HFFc6 (cell line): ENCODE data around the gene INPP4B. TPM values are rescaled to one million over a fixed set of nuclear protein-coding genes. Genes with fewer than 3 reads are reported as not detected.

Source experiments
- DNase-seq: peaks from one replicate; pipeline ENCODE4 v3.0.0-alpha.2; 2018
- H3K27ac Mint-ChIP-seq: 2 replicates; pipeline ENCODE4 v1.8.0; 2020; ENCODE audit warnings: mild to moderate bottlenecking, mixed read lengths
- H3K27me3 Mint-ChIP-seq: 2 replicates; pipeline ENCODE4 v1.8.0; 2021; ENCODE audit warnings: mild to moderate bottlenecking, moderate library complexity, mixed read lengths; ENCODE audit not compliant: insufficient read depth
- H3K36me3 Mint-ChIP-seq: 2 replicates; pipeline ENCODE4 v1.8.0; 2021; ENCODE audit warnings: low read depth, mixed read lengths
- H3K4me1 Mint-ChIP-seq: 2 replicates; pipeline ENCODE4 v1.8.0; 2020; ENCODE audit warnings: low read depth, mixed read lengths
- H3K4me3 Mint-ChIP-seq: 2 replicates; pipeline ENCODE4 v1.8.0; 2020; ENCODE audit warnings: mild to moderate bottlenecking, moderate library complexity, mixed read lengths
- H3K9me3 Mint-ChIP-seq: 2 replicates; pipeline ENCODE4 v1.8.0; 2020; ENCODE audit warnings: mild to moderate bottlenecking, mixed read lengths
- CTCF ChIP-seq: fragments of 200-600 bp; sonication (generic); IDR thresholded peaks from 2 replicates; pipeline ENCODE4 v1.5.0; 2021; ENCODE audit warnings: antibody characterized with exemption, mild to moderate bottlenecking
- total RNA-seq, 6 experiments: library from RNA; stranded (reverse); fragmentation: NEBNext Ultra II Directional; extraction: Animal tissue kit (Norgen Biotek cat#: 25700); gene quantifications; 2 replicates in 1 of 6; 3 replicates in 5 of 6; pipeline ENCODE4 v1.2.3, GENCODE V29; 2021

Gene INPP4B
- total RNA-seq, 6 experiments from 2014 or later, result 36.1 to 48.9 (median 40.1) TPM

DNA sequence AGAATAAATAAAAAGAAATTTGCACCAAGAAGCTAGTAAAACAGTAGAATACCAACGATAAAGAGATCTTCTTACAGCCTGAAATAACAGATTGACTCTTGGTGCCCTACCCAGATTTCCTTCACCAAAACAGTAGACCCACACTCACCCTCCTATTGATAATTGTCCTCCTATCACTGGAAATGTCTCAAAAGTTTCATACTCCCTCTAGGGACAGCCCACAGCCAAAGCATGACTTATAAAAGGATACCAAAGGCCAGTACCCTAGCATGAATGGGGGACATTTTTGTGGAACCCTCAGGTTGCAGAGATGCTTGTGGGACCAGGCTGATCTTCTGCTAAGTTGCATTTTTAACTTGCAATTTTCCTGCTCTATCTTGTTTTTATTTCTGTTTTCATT is 104.1 kb downstream of the INPP4B start:
- no peaks in the 10 kb centered on the region for H3K27me3 Mint-ChIP-seq
- H3K9me3 Mint-ChIP-seq, result peaks cover 5% of the 10 kb centered on the region
- no peak overlapping the region for H3K4me3 Mint-ChIP-seq
- peak; percentile 40 for TF ChIP-seq CTCF
- peaks cover 36% of the 10 kb centered on the region for H3K4me1 Mint-ChIP-seq
- H3K36me3 Mint-ChIP-seq, result peaks cover 16% of the 10 kb centered on the region
- no peak overlapping the region; the same call in 1 of the 2 replicates for H3K27ac Mint-ChIP-seq
- DNase-seq, result no peak

- H3K36me3 Mint-ChIP-seq, result no peaks in the 10 kb centered on the region
- H3K4me1 Mint-ChIP-seq, result peaks cover 6% of the 10 kb centered on the region; the same call in 1 of the 2 replicates
- H3K27ac Mint-ChIP-seq, result no peak overlapping the region; the same call in 1 of the 2 replicates
- no peaks in the 10 kb centered on the region for H3K27me3 Mint-ChIP-seq
- no peak for DNase-seq
- no peak overlapping the region for H3K4me3 Mint-ChIP-seq
- no peaks in the 10 kb centered on the region for H3K9me3 Mint-ChIP-seq
- no peak for TF ChIP-seq CTCF
Measured at GRCh38 chr4:142728233-142728632, 117.9 kb downstream of the INPP4B start.

DNA sequence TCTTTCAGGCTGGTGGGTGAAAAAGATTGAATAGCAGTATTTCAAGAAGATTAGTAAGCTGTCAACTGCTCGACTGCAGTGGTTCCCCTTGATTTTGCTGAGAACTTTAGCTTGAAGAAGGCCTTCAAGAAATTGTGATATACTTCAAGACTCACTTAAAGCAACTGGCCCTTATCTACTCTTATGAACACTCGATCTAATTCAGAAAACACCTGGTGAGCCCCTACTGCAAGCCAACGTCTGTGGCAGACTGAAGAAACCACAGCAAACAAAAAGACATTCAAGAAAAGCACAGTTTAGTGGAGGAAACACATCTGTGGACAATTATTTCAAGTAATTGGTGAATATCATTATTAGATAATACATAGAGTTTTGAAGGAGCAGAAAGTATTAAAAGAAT is 119.0 kb downstream of the INPP4B start:
- no peak for DNase-seq
- Mint-ChIP-seq H3K36me3 (no peaks in the 10 kb centered on the region), H3K4me1 (peaks cover 6% of the 10 kb centered on the region; the same call in 1 of the 2 replicates), H3K27me3 (no peaks in the 10 kb centered on the region), H3K4me3 (no peak overlapping the region), H3K9me3 (no peaks in the 10 kb centered on the region), H3K27ac (no peak overlapping the region)
- TF ChIP-seq CTCF, result no peak

DNA sequence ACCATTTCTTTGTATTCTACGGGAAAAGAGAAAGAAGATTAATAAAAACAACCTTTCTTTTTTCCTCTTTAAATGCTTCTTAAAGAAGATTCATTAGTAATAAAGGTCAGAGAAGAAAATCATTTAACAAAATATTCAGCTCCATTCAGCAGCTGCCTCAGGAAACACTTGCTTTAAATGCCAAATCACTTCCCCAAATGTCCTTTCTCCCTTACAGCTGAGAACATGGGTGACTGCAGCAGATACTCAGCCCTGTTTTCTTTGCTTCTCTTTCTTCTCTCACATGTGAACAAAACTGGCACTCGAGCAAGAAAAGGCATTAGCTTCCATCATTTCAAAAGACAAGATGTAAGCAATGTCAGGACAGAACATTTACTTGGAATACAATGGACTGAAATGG is 120.2 kb downstream of the INPP4B start:
- no peak for TF ChIP-seq CTCF
- H3K9me3 Mint-ChIP-seq, result no peaks in the 10 kb centered on the region
- H3K36me3 Mint-ChIP-seq, result no peaks in the 10 kb centered on the region
- no peak for DNase-seq
- H3K4me1 Mint-ChIP-seq, result peaks cover 14% of the 10 kb centered on the region
- H3K4me3 Mint-ChIP-seq, result no peak overlapping the region
- H3K27me3 Mint-ChIP-seq, result no peaks in the 10 kb centered on the region
- H3K27ac Mint-ChIP-seq, result no peak overlapping the region

DNA sequence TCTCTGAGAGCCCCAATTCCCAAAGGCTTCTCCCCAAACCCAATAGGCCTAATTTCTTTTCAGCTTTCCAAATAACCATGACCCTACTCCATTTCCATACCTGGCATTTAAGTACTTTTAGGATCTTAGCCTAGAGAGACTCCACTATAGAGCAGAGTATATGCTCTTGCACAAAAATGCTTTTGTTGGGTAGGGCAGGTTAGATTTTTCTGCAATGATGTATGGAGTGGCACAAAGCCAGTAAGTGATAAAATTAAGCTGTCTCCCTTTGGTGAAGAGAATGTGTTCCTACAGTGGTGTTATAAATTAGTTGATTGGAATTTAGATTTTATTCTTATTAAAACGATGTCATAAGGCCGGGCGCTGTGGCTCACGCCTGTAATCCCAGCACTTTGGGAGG is 124.9 kb downstream of the INPP4B start:
- no peaks in the 10 kb centered on the region for H3K9me3 Mint-ChIP-seq
- DNase-seq, result peak; percentile 4
- H3K4me3 Mint-ChIP-seq, result no peak overlapping the region
- peaks cover 10% of the 10 kb centered on the region; the same call in 1 of the 2 replicates for H3K36me3 Mint-ChIP-seq
- H3K27ac Mint-ChIP-seq, result peak overlapping the region; percentile 63
- H3K4me1 Mint-ChIP-seq, result peaks cover 21% of the 10 kb centered on the region
- TF ChIP-seq CTCF, result no peak
- H3K27me3 Mint-ChIP-seq, result no peaks in the 10 kb centered on the region
